Ramos (cell line): ENCODE results near the gene POU2F2.

Experiments
- in situ Hi-C: fragments of 300-500 bp; cut with MboI; formaldehyde crosslinking; loops from one replicate; pipeline ENCODE4 v1.14.3; 2022; ENCODE audit warnings: low sequenced_read_pairs; ENCODE audit not compliant: unreplicated experiment

POU2F2 gene

GRCh38 chr19:42129399-42130253 is 2.6 kb downstream of the POU2F2 start:
- in situ Hi-C loops = no loop called here

GRCh38 chr19:42126574-42126973 is 5.7 kb downstream of the POU2F2 start:
- in situ Hi-C loops = no loop called here

GRCh38 chr19:42125536-42125935 is 6.7 kb downstream of the POU2F2 start:
- in situ Hi-C loops = no loop called here

GRCh38 chr19:42124386-42124901 is 7.8 kb downstream of the POU2F2 start:
- in situ Hi-C loops = no loop called here

- in situ Hi-C loops = no loop called here
These were observed 8.5 kb downstream of the POU2F2 start for GRCh38 chr19:42123765-42124164.

- in situ Hi-C loops = no loop called here
These were observed 9.3 kb downstream of the POU2F2 start for GRCh38 chr19:42122691-42123607.

- in situ Hi-C loops = no loop called here
These were observed 10.6 kb downstream of the POU2F2 start for GRCh38 chr19:42121656-42122069.

GRCh38 chr19:42121036-42121621 is 11.1 kb downstream of the POU2F2 start:
- in situ Hi-C loops = no loop called here

GRCh38 chr19:42120276-42120980 is 11.8 kb downstream of the POU2F2 start:
- in situ Hi-C loops = no loop called here

GRCh38 chr19:42117076-42117475 is 15.2 kb downstream of the POU2F2 start:
- in situ Hi-C loops = no loop called here

- in situ Hi-C loops = no loop called here
These were observed 15.8 kb downstream of the POU2F2 start for GRCh38 chr19:42116308-42117075.

- in situ Hi-C loops = no loop called here
These were observed 16.5 kb downstream of the POU2F2 start for GRCh38 chr19:42115705-42116104.

GRCh38 chr19:42115219-42115618 is 17.0 kb downstream of the POU2F2 start:
- in situ Hi-C loops = no loop called here

GRCh38 chr19:42114412-42114811 is 17.8 kb downstream of the POU2F2 start:
- in situ Hi-C loops = loop anchor here (5.0 kb wide), 1 partner anchor 73 kb away; no protein-coding TSS in a partner anchor

- in situ Hi-C loops = loop anchor here (5.0 kb wide), 1 partner anchor 74 kb away; no protein-coding TSS in a partner anchor
These were observed 18.5 kb downstream of the POU2F2 start for GRCh38 chr19:42113641-42114348.

GRCh38 chr19:42111811-42112210 is 20.4 kb downstream of the POU2F2 start:
- in situ Hi-C loops = loop anchor here (5.0 kb wide), 1 partner anchor 75 kb away; no protein-coding TSS in a partner anchor

GRCh38 chr19:42111384-42111783 is 20.9 kb downstream of the POU2F2 start:
- in situ Hi-C loops = loop anchor here (5.0 kb wide), 1 partner anchor 76 kb away; no protein-coding TSS in a partner anchor

GRCh38 chr19:42110658-42111057 is 21.6 kb downstream of the POU2F2 start:
- in situ Hi-C loops = loop anchor here (5.0 kb wide), 1 partner anchor 77 kb away; no protein-coding TSS in a partner anchor
